NCI-H187 treated with DMSO at 0.1 percent for 48 hours (cell line): ENCODE measurements around the gene CCNT1.
"Not testable (repeated sequence)": the region's sequence is repeated elsewhere in the genome, so short reads cannot be mapped to it uniquely, and the experiment has no call there.

Experiments used
- DNase-seq: peaks from one replicate; lab custom pipeline; 2025; lab: John Stamatoyannopoulos, UW

CCNT1 gene

DNA sequence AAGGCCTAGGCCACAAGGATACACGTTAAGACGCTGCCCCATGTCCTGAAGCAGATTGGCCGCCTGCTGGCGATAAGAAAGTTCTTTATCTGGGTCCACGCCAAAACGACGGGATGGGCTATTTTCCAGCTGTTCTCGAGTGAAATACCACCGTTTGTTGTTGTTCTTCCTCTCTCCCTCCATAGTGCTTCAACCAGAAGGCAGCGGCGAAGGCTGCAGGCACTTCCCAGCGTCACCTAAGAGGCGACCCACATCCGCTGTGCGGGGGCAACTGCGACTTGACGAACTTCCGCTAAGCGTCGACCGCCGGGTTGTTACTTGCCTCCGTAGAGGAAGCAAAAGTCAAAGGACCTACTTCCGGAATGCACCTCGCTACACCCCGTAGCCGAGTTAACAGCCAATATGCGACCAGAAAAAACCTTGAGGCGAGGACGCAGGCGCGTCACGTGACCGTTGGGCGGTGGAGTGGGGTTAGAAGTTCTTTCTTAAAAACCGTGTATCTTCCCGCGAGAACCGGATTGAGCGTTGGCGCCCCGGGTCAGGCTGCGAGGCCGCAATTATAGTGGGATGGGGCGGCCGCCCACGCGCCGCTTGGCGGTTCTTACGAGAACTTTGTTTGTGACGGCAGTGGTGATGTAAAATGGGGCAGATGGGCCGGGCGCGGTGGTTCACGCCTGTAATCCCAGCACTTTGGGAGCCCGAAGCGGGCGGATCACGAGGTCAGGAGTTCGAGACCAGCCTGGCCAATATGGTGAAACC, at the start of gene CCNT1:
CCNT1 (minus strand) TSS at position 215 of the 759 bp plus-strand sequence; CDS start at position 183, 32 bp downstream.
- DNase-seq = peak; percentile 96

DNA sequence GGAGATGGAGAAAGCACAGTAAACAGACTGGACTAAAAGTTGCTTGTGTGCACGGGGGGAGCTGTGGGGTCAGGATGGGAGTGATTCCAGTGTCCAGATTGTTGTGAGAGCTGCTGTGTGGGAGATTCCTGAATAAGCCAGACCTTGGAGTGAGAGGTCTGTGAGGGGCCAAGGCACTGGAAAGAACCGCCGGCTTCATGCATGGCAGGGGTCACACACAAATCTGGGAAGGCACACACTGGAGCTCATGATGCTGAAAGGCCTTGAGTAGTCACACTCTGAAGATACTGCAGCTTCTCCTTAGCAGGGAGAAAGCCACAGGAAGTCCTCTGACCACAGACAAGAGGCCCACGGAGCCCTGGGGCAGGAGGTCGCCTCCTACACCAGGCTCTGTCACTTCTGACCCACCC, 49.3 kb upstream of the CCNT1 start:
- no peak for DNase-seq

DNA sequence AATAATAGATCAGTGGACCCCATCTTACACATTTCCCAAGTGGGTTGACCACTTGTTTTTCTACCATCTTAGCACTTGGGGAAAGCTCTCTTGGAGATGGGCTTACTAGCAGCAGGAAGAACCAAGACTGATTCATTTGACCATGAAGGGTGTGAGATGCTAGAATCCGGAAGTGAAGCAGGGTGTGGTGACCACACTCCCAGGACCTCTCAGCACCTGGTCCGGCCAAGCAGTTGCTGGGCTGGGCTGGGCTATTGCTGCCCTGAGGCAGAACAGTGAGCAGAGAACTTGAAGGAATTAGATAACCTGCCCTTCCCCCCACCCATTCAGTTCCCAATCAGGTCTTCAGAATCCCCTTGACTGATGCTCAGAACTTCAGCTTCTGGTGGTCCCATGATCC, 48.0 kb upstream of the CCNT1 start:
- no peak for DNase-seq

DNA sequence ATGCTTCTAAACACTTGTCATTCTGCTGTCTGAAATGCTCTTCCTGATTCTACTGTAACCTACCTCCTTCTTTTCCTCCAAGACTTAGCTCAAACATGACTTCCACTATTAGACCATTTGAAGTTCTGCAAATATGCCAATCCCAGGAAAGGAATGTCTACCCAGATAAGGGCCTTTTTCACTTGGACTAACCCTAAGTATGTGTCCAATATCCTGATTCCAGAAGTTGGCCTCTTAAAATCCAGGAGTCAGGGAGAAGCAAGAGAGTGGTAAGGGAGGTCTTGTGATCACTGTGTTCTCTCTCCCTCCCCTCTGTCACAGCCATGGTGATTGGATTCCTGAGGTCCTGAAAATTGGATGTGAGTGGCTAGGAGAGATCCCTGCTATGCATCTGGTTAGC, 42.2 kb upstream of the CCNT1 start:
- no peak for DNase-seq

DNA sequence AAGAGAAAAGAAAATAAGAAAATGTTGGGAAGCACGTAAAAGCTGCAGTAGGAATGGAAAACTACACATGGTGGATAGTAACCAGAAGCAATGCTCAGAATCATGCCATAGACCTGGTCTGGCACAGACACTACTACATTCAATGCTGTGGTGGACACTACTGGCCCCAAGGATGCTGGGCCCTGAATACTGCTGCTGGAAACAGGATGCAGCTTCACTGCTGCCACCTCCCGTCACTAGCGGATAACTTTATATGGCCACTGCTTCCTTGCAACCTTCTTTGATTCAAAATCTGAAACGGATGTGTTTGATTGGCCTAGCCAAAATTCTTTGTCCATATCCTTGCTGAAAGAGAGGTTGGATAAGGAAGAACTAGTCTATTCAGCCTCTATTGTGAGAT, 41.7 kb upstream of the CCNT1 start:
- DNase-seq = no peak

DNA sequence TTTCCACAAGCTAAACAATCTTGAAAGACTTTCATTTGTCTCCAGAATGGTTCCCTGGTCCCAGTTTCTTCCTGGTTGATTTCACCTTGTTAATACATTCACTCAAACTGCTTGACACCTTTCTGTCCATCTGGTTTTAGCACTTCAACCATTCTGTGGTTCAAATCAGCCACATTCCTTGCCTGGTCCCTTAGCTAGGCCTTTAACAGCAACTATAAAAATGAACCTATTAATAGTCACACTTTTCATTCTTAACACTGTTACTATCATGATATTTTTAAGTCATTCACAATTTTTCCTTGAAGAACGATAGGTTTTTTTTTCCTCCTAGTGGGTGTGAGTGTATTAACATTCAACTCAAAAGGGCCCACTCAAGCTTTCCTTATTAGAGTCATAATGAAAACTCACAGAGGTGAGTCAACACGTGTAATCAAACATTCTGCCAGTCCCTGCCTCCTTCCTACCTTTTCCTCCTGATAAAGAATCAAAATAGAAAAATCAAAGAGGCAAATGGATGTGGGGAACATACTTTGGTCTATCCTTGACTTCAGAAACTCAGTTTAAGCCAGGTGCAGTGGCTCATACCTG, 34.4 kb upstream of the CCNT1 start:
- DNase-seq = no peak

DNA sequence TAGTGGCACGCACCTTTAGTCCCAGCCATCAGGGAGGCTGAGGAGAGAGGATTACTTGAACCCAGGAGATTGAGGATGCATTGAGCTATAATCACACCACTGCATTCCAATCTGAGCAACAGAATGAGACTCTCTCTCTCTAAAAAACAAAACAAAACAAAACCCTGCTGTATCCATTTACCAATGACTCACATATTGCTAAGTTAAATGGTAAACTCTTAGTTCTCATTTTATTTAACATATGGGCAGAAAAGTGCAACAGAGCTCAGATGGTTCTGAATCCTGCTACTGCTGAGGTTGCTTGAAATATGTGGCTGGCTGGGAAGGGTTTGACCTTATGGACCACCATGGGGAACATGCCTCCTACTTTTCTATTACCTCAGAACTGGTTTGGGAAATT, 33.7 kb upstream of the CCNT1 start:
- DNase-seq = no peak

DNA sequence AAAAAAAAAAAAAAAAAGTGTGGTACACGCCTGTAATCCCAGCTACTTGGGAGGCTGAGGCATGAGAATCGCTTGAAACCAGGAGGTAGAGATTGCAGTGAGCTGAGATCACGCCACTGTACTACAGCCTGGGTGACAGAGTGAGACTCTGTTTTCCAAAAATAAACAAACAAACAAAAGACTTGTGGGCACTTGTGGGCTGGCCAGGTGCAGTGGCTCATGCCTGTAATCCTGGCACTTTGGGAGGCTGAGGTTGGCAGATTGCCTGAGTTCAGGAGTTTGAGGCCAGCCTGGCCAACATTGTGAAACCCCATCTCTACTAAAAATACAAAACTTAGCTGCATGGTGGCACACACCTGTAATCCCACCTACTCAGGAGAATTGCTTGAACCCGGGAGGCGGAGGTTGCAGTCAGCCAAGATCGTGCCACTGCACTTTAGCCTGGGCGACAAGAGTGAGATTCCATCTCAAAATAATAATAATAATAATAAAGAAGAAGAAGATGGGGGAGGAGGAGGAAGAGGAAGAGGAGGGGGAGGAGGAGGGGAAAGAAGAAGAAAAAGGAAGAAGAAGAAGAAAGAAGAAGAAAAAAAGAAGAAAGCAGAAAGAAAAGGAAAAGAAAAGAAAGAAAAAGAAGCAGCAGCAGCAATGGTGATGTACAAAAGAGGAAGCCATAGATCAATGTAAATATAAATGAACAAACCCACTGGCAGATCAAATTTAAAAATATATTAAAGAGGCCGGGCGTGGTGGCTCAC, 27.9 kb upstream of the CCNT1 start:
- no peak for DNase-seq

DNA sequence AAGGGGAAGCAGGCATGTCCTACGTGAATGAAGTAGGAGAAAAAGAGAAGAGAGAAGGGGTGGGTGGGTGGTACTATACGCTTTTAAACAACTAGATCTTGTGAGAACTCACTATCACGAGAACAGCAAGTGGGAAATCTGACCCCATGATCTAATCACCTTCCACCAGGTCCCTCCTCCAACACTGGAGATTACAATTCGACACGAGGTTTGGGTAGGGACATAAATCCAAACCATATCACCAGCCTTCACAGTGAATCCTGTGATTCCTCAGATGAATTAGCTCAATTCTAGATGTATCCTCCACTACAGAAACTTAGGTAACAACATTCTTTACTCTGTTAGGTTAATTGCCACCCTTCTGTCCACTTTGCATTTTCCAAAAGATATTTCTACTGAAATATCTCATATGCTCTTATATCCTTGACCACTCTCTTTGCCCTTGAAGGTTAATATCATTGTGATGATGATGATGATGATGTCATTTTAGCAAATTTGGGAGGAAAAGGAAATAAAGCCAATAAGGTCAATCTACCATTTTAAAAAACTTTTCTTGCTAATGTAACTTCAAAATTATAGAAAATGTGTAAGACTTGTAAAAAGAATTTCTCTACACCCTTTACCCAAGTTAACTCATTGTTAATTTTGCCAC, 23.2 kb upstream of the CCNT1 start:
- no peak for DNase-seq

DNA sequence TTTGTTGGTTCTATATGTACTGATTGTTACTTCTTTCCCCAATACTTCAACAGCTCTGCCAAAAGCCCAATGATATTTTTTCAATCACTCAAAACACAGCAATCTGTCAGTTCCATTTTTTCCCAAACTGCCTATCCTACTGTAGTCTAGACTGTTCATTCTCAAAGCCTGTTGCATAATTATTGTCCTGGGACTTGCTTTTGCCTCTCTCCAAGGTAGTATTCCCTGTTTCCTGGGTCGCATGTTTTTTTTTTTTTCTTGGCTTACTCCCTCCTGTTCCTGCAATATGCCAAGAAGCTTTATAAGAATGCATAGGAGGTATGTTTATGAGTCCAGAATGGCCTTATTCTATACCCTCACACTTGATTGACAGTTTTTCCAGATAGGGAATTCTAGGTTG, 19.9 kb upstream of the CCNT1 start:
- no peak for DNase-seq

DNA sequence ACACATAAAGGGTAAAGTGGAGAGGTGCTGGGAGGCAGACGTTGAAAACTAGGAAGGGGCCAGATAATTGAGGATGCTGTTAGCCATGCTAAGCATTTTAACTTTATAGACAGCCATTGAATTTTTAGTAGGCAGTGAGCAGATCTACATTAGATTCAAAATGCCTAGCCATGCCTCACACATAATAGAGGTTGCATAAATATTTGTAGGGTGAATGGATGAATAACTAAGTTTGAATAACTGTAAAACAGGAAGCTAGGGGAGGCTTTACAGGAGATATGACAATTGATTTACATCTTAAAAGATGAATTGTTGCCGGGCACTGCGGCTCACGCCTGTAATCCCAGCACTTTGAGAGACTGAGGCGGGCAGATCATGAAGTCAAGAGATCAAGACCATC, 12.3 kb upstream of the CCNT1 start:
- no peak for DNase-seq

DNA sequence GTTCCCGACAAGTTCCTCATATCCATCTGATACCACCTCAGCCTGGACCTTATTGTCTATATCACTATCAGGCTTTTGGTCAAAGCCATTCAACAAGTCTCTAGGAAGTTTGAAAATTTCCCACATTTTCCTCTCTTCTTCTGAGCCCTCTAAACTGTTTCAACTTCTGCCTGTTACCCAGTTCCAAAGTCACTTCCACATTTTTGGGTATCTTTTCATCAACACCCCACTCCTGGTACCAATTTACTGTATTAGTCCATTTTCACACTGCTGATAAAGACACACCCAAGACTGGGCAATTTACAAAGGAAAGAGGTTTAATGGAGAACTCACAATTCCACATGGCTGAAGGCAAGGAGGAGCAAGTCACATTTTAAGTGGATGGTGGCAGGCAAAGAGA, 4.2 kb upstream of the CCNT1 start:
- not testable (repeated sequence) for DNase-seq

DNA sequence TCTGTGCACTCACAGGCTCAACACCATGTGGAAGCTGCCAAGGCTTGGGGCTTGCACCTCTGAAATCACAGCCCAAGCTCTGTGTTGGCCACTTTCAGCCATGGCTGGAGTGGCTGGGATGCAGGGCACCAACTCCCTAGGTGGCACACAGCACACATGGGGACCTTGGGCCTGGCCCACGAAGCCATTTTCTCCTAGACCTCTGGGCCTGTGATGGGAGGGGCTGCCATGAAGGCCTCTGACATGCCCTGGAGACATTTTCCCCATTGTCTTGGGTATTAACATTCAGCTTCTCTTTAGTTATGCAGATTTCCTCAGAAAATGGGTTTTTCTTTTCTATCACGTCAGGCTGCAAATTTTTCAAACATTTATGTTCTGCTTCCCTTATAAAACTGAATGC, 3.7 kb upstream of the CCNT1 start:
- not testable (repeated sequence) for DNase-seq

DNA sequence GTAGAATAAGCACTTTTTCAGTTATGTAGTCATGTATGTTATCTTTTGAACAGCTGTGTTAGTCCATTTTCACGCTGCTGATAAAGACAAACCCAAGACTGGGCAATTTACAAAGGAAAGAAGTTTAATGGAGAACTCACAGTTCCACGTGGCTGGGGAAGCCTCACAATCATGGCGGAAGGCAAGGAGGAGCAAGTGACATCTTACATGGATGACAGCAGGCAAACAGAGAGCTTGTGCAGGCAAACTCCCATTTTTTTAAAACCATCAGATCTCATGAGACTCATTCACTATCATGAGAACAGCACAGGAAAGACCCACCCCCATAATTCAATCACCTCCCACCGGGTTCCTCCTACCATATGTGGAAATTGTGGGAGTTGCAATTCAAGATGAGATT, 2.5 kb upstream of the CCNT1 start:
- not testable (repeated sequence) for DNase-seq

DNA sequence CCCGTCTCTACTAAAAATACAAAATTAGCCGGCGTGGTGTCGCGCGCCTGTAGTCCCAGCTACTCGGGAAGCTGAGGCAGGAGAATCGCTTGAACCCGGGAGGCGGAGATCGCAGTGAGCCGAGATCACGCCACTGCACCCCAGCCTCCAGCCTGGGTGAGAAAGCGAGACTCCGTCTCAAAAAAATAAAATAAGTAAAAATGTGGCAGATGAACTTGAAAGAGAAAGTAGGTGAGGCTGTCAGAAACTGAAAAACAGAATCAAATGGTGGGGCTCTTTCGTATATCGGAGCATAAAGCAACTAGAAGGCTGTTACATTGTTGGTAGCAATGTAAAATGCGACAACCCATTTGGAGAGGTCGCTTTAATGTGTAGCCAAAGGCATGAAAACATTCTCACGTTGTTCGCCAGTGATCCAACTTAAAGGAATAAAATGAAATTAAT, 767 bp upstream of the CCNT1 start:
- no peak for DNase-seq

DNA sequence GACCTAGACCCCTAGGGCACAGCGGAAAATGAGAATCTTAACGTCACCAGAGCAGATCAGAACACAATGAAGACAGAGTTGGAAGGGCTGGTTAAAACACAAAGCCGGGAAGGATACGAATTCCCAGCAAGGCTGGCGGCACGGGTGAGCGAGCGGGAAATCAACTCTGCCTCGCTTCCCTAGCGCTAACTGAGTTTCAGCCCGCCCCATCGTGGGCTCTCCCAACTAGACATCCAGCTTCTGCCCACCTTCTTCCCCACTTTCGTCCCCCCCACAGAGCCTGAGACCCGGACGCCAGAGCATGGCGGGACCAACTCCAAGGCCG, 377 bp downstream of the CCNT1 start:
- DNase-seq = no peak

DNA sequence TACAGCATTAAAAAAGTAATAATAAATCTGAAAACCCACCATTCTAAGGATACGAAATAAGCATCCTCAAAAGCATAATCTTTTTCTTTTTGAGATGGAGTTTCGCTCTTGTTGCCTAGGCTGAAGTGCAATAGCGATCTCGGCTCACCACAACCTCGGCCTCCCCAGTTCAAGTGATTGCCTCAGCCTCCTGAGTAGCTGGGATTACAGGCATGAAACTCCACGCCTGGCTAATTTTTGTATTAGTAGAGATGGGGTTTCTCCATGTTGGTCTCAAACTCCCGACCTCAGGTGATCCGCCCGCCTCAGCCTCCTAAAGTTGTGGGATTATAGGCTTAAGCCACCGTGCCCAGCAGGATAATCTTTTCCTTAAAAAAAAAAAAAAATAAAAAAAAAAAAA, 4.3 kb downstream of the CCNT1 start:
- no peak for DNase-seq

DNA sequence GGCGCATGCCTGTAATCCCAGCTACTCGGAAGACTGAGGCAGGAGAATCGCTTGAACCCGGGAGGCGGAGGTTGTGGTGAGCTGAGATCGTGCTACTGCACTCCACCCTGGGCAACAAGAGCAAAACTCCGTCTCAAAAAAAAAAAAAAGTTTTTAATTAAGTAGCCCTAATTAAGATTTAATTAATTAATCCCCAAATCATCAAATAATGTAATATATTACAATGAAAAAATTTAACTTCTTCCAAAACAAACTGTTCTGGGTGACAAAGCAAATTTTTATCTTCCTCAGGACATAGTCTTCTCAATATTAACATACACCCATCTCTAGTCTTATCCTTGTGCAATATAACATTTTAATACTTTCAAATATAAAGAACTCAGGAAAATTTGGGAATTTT, 17.7 kb downstream of the CCNT1 start:
- not testable (repeated sequence) for DNase-seq

DNA sequence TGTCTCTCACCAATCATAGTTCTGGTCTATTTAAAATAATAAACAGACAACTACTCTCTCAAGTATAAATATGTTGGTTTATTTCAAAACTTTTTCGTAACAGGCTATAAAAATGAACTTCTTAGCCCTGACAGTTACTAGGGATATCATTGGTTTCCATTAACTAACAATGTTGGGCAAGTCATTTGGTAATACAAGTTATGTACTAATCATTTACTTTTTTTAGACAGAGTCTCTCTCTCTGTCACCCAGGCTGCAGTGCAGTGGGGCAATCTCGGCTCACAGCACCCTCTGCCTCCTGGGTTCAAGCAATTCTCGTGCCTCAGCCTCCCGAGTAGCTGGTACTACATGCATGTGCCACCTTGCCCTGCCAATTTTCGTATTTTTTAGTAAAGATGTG, 19.9 kb downstream of the CCNT1 start:
- no peak for DNase-seq

DNA sequence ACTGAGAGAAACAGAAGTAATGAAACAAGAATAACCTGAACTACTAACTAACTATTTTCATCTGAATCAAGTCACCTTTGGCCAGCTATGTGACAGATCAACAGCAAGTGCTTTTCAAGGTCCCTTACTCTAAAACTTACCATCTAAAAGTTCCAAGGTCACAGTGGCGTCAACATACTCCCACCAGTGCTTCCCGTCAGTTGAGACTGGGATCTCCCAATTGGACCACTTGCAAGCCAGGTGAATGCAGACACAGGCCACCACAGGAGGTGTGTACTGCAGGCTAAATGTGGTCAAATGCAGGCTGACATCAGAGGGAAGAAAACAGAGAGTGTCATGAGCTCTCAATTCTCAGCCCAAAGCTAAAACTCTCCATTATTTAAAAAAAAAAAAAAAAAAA, 20.6 kb downstream of the CCNT1 start:
- DNase-seq = no peak

DNA sequence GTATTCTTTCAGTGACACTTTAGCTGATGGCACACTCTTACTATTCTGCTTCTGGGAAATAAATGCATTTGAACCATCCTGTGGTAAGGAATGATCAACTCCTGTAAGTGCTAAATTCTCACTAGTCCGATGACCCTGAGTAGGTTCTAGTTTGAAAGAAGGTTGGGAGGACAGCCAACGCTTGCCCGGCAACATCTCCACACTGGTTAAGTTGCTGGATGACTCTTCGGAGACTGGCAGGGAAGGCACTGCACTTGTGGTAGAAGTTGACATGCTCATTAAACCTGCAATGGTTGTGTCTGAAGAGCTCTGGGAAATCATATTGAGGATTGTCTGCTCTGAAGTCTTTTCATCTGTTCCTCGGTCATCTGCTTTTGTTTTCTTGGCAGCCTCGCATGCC, 22.5 kb downstream of the CCNT1 start:
- no peak for DNase-seq

DNA sequence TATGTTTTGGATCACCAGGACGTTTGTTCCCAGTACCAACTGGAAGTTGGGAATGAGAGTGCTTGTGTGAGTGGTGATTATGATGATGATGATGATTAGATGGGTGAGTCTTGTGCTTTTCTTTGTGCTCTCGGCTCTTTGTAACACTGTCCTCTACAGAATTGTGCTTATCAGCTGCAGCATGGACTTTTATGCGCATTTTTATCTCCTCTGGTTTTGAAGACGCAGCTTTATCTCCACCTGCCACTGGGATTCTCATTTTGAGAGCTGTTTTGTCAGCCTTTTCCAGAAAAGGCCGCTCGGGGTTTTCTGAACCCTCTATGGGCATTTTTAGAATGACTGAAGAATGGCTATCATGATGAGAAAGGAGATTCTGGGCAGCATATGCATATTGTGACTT, 22.9 kb downstream of the CCNT1 start:
- no peak for DNase-seq
